Astrocyte (in vitro differentiated cells and primary cell): ENCODE measurements around the gene CBFA2T2. TPM values are rescaled to one million over a fixed set of nuclear protein-coding genes. Genes with fewer than 3 reads are reported as not detected.

Source experiments
- DNase-seq: peaks from one replicate; pipeline ENCODE4 v3.0.0-alpha.2; 2010; ENCODE audit warnings: low read depth
- FAIRE-seq: peaks from 2 replicates; lab custom pipeline; 2011; peaks lifted over from hg19 to GRCh38; lab: Jason Lieb, UNC
- H2AFZ ChIP-seq: 2 replicates; pipeline ENCODE4 v1.6.0; 2012; ENCODE audit warnings: low read depth, low read length, inconsistent platforms
- H3K27ac ChIP-seq: 2 replicates; pipeline ENCODE4 v1.5.1; 2011; ENCODE audit warnings: low read depth, low read length, inconsistent platforms
- H3K27me3 ChIP-seq: 2 replicates; pipeline ENCODE4 v1.6.0; 2011; ENCODE audit warnings: low read length, inconsistent platforms; ENCODE audit not compliant: insufficient read depth
- H3K36me3 ChIP-seq: 2 replicates; pipeline ENCODE4 v1.5.1; 2011; ENCODE audit warnings: low read length, inconsistent platforms; ENCODE audit not compliant: insufficient read depth
- H3K4me1 ChIP-seq: 2 replicates; pipeline ENCODE4 v1.5.1; 2011; ENCODE audit warnings: low read length, inconsistent platforms; ENCODE audit not compliant: insufficient read depth
- H3K4me2 ChIP-seq: 2 replicates; pipeline ENCODE4 v1.6.0; 2012; ENCODE audit warnings: low read length, inconsistent platforms
- H3K4me3 ChIP-seq: 2 replicates; pipeline ENCODE4 v1.5.1; 2011; ENCODE audit warnings: low read depth, mild to moderate bottlenecking, low read length, inconsistent platforms; ENCODE audit not compliant: insufficient read depth
- H3K79me2 ChIP-seq: 2 replicates; pipeline ENCODE4 v1.6.0; 2012; ENCODE audit warnings: mild to moderate bottlenecking, low read length, inconsistent platforms; ENCODE audit not compliant: insufficient read depth
- H3K9ac ChIP-seq: 2 replicates; pipeline ENCODE4 v1.6.0; 2012; ENCODE audit warnings: mild to moderate bottlenecking, low read length, inconsistent platforms
- H3K9me3 ChIP-seq: 2 replicates; pipeline ENCODE4 v1.5.1; 2012; ENCODE audit warnings: low read depth, mild to moderate bottlenecking, low read length, inconsistent platforms; ENCODE audit not compliant: insufficient read depth
- H4K20me1 ChIP-seq: 2 replicates; pipeline ENCODE4 v1.6.0; 2012; ENCODE audit warnings: low read length, inconsistent platforms; ENCODE audit not compliant: insufficient read depth
- H3K27ac Mint-ChIP-seq: one replicate; pipeline ENCODE4 v1.8.0; 2021; ENCODE audit warnings: mild to moderate bottlenecking, mixed read lengths; ENCODE audit not compliant: unreplicated experiment
- H3K27me3 Mint-ChIP-seq: one replicate; pipeline ENCODE4 v1.8.0; 2021; ENCODE audit warnings: low read depth, mixed read lengths; ENCODE audit not compliant: unreplicated experiment
- H3K36me3 Mint-ChIP-seq: one replicate; pipeline ENCODE4 v1.8.0; 2021; ENCODE audit warnings: low read depth, mixed read lengths; ENCODE audit not compliant: unreplicated experiment
- H3K4me1 Mint-ChIP-seq: one replicate; pipeline ENCODE4 v1.8.0; 2021; ENCODE audit warnings: low read depth, mixed read lengths; ENCODE audit not compliant: unreplicated experiment
- H3K4me3 Mint-ChIP-seq: one replicate; pipeline ENCODE4 v1.8.0; 2021; ENCODE audit warnings: mild to moderate bottlenecking, moderate library complexity, mixed read lengths; ENCODE audit not compliant: unreplicated experiment
- H3K9me3 Mint-ChIP-seq: one replicate; pipeline ENCODE4 v1.8.0; 2021; ENCODE audit warnings: mild to moderate bottlenecking, mixed read lengths; ENCODE audit not compliant: unreplicated experiment
- CTCF ChIP-seq: IDR thresholded peaks from 2 replicates; pipeline ENCODE4 v1.5.1; 2011; ENCODE audit warnings: low read depth, mild to moderate bottlenecking, inconsistent platforms, low read length, moderate library complexity; ENCODE audit not compliant: insufficient read depth
- EZH2 ChIP-seq: IDR thresholded peaks from 2 replicates; pipeline ENCODE4 v1.6.1; 2012; ENCODE audit warnings: mild to moderate bottlenecking, low read length, inconsistent platforms; ENCODE audit not compliant: insufficient read depth
- total RNA-seq: library from RNA; stranded (reverse); gene quantifications from 2 replicates; pipeline ENCODE4 v1.2.1, GENCODE V29; 2021

CBFA2T2 gene
- total RNA-seq, 1 donor from 2014 or later, result 14.6 TPM

DNA sequence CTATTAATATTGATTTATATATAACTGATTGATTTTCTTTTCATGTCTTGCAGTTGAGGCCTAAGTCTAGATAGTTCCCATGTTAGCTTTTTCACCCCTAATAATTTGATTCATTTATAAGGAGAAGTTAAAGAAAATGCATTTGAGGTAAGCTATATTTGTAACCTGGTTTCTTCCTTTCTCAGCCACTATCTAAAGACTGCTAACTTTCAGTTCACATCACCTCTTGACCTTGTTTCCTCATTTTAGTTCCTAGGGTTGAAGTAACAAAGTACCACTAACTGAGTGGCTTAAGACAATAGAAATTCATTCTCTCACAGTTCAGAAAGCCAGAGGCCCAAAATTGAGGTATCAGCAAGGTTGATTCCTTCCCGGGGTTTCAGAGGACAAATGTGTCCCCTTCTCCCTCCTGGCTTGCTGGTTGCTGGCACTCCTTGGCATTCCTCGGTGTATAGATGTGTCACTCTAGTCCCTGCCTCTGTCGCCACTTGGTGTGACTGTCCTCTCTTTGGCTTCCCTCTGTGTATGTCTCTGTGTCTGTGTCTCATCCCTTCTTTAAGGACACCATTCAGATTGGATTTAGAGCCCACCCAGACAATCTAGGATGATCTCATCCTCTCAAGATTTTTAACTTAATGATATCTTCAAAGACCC is 116.3 kb downstream of the CBFA2T2 start:
- Mint-ChIP-seq H3K27ac (no peak overlapping the region), H3K27me3 (no peaks in the 10 kb centered on the region), H3K36me3 (peaks cover 2% of the 10 kb centered on the region), H3K4me3 (no peak overlapping the region), H3K4me1 (peaks cover 6% of the 10 kb centered on the region), H3K9me3 (no peaks in the 10 kb centered on the region)
- H2AFZ ChIP-seq, result no peak overlapping the region
- no peaks in the 10 kb centered on the region for H3K27me3 ChIP-seq
- TF ChIP-seq EZH2 (no peak), CTCF (no peak)
- H3K36me3 ChIP-seq, result peaks cover 5% of the 10 kb centered on the region
- no peaks in the 10 kb centered on the region for H3K4me1 ChIP-seq
- H3K4me3 ChIP-seq, result no peak overlapping the region
- H3K4me2 ChIP-seq, result no peak overlapping the region
- FAIRE-seq (no peak), DNase-seq (no peak)
- no peaks in the 10 kb centered on the region for H3K79me2 ChIP-seq
- H3K27ac ChIP-seq, result no peak overlapping the region
- H4K20me1 ChIP-seq, result peaks cover 6% of the 10 kb centered on the region
- H3K9me3 ChIP-seq, result no peaks in the 10 kb centered on the region
- H3K9ac ChIP-seq, result no peak overlapping the region

DNA sequence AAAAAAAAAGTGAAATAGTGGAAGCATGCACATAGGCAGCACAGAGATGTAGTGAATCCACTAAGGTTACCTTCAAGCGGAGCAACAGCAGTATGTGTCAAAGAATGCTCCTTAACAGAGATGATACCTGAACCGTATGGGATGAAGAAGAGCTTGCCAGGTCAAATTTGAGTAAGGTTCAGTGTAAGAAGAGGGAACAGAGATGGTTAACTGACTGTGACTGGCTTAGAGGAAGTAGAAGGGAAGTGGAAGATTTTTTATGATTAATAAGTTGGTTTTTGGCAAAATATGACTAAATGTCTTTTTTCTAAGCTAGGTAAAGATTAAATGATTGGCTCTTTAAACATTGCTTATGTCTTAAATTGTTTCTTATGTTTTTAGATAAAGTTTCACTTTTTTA is 119.6 kb downstream of the CBFA2T2 start:
- Mint-ChIP-seq H3K9me3 (no peaks in the 10 kb centered on the region), H3K27ac (no peak overlapping the region), H3K36me3 (peaks cover 2% of the 10 kb centered on the region), H3K4me1 (no peaks in the 10 kb centered on the region), H3K27me3 (no peaks in the 10 kb centered on the region), H3K4me3 (no peak overlapping the region)
- Histone ChIP-seq H3K27me3 (no peaks in the 10 kb centered on the region), H3K36me3 (peaks cover 7% of the 10 kb centered on the region), H3K79me2 (no peaks in the 10 kb centered on the region), H3K9ac (no peak overlapping the region), H3K4me3 (no peak overlapping the region), H4K20me1 (no peaks in the 10 kb centered on the region), H3K27ac (no peak overlapping the region), H3K4me2 (no peak overlapping the region), H2AFZ (no peak overlapping the region), H3K9me3 (no peaks in the 10 kb centered on the region), H3K4me1 (no peaks in the 10 kb centered on the region)
- no peak for FAIRE-seq
- no peak for DNase-seq
- TF ChIP-seq EZH2, result no peak

- H3K4me3 ChIP-seq, result no peak overlapping the region
- H3K9me3 Mint-ChIP-seq, result no peaks in the 10 kb centered on the region
- H3K27me3 Mint-ChIP-seq, result no peaks in the 10 kb centered on the region
- H4K20me1 ChIP-seq, result no peaks in the 10 kb centered on the region
- no peak overlapping the region for H2AFZ ChIP-seq
- H3K27ac ChIP-seq, result no peak overlapping the region
- H3K36me3 Mint-ChIP-seq, result peaks cover 2% of the 10 kb centered on the region
- no peaks in the 10 kb centered on the region for H3K27me3 ChIP-seq
- no peaks in the 10 kb centered on the region for H3K79me2 ChIP-seq
- H3K4me3 Mint-ChIP-seq, result no peak overlapping the region
- FAIRE-seq (no peak), DNase-seq (no peak)
- peaks cover 7% of the 10 kb centered on the region for H3K36me3 ChIP-seq
- H3K9ac ChIP-seq, result no peak overlapping the region
- no peaks in the 10 kb centered on the region for H3K4me1 Mint-ChIP-seq
- no peaks in the 10 kb centered on the region for H3K4me1 ChIP-seq
- no peak overlapping the region for H3K27ac Mint-ChIP-seq
- no peak overlapping the region for H3K4me2 ChIP-seq
- no peaks in the 10 kb centered on the region for H3K9me3 ChIP-seq
- TF ChIP-seq CTCF (no peak), EZH2 (no peak)
These were observed 121.2 kb downstream of the CBFA2T2 start for GRCh38 chr20:33611106-33611505.
